ENCODE results near the gene EME1. TPM values are rescaled to one million over a fixed set of nuclear protein-coding genes. Genes with fewer than 3 reads are reported as not detected.

EME1 gene
- total and polyA plus RNA-seq, 2 of the 13 experiments (the other 11 are each of a cell fraction or from before 2014, with no cell fraction given) = 20.7 to 24.6 TPM

- peak; percentile 93 for TF ChIP-seq ZNF776 (CRISPR knock-in tag; IDR thresholded peaks at IDR 0.05)
- TF ChIP-seq FOXC1 (CRISPR knock-in tag; IDR thresholded peaks at IDR 0.05; ENCODE audit: borderline replicate concordance) = peak; percentile 99
- no peak; the same call in none of the 2 replicates for TF ChIP-seq ZBTB34 (CRISPR knock-in tag; IDR thresholded peaks at IDR 0.05)
- no peak for TF ChIP-seq SMARCE1 (IDR thresholded peaks at IDR 0.05; ENCODE audit: borderline replicate concordance)
- TF ChIP-seq ZNF772 (CRISPR knock-in tag; IDR thresholded peaks at IDR 0.05) = peak; percentile 99
- TF ChIP-seq ZNF101 (CRISPR knock-in tag; IDR thresholded peaks at IDR 0.05; ENCODE audit: borderline replicate concordance, low read depth) = no peak
- TF ChIP-seq SNAPC4 (CRISPR knock-in tag; IDR thresholded peaks at IDR 0.05) = peak; percentile 46; the same call in 1 of the 2 replicates
- TF ChIP-seq NFRKB (IDR thresholded peaks at IDR 0.05) = no peak
- peak; percentile 93 for TF ChIP-seq ZNF781 (CRISPR knock-in tag; IDR thresholded peaks at IDR 0.05; ENCODE audit: borderline replicate concordance, not compliant biosample characterization)
- peak; percentile 96 for TF ChIP-seq CSRNP2 (CRISPR knock-in tag; conservative IDR thresholded peaks at IDR 0.05; ENCODE audit: low read depth)
- 0 out of 2 replicates have a peak, but pooled peaks have one; percentile 75 for TF ChIP-seq DMTF1 (CRISPR knock-in tag; IDR thresholded peaks at IDR 0.05)
- peak; percentile 99 for TF ChIP-seq ARNT2 (CRISPR knock-in tag; IDR thresholded peaks at IDR 0.05; ENCODE audit: low read depth)
- TF ChIP-seq DNMT3B (CRISPR knock-in tag; conservative IDR thresholded peaks at IDR 0.05) = no peak; the same call in 1 of the 2 replicates
- TF ChIP-seq MAF1 (CRISPR knock-in tag; IDR thresholded peaks at IDR 0.05; ENCODE audit: borderline replicate concordance) = peak; percentile 95
- TF ChIP-seq ZNF431 (CRISPR knock-in tag; IDR thresholded peaks at IDR 0.05; ENCODE audit: borderline replicate concordance, low read depth) = peak; percentile 98
- peak; percentile 97 for TF ChIP-seq U2AF1 (optimal IDR thresholded peaks at IDR 0.05; ENCODE audit: low read depth, low read length)
- TF ChIP-seq ZFP36 (IDR thresholded peaks at IDR 0.05; ENCODE audit: borderline replicate concordance, low read depth, low read length, partially characterized antibody) = no peak
Observed at GRCh38 chr17:50397111-50397918, 24.3 kb downstream of the EME1 start, which contains the start of gene LRRC59 (continued).
